Sigmoid colon (tissue), 7 donors: Measurements from ENCODE around the gene NECTIN1. TPM values are rescaled to one million over a fixed set of nuclear protein-coding genes. Genes with fewer than 3 reads are reported as not detected.
A peak's percentile ranks its signal among the peaks of the same experiment; 100 is the strongest.

Experiments used
- DNase-seq: peaks from one replicate; pipeline ENCODE4 v3.0.0-alpha.2; 2019
- H3K27ac ChIP-seq, 4 donors: fragments of 200-600 bp; sonication (generic); one replicate each; pipeline ENCODE4 v1.5.1; 2016 to 2019; ENCODE audit warnings: mild to moderate bottlenecking in 1 of 4
- H3K27me3 ChIP-seq, 3 donors: fragments of 200-600 bp; sonication (generic); one replicate each; pipeline ENCODE4 v1.5.1; 2019; ENCODE audit warnings: mild to moderate bottlenecking in 1 of 3
- H3K36me3 ChIP-seq, 4 donors: fragments of 200-600 bp; sonication (generic); one replicate each; pipeline ENCODE4 v1.5.1; 2016 to 2019
- H3K4me1 ChIP-seq, 4 donors: fragments of 200-600 bp; sonication (generic); one replicate each; pipeline ENCODE4 v1.5.1; 2017 to 2019
- H3K4me3 ChIP-seq, 4 donors: fragments of 200-600 bp; sonication (generic); one replicate each; pipeline ENCODE4 v1.5.1; 2017 to 2019; ENCODE audit warnings: mild to moderate bottlenecking in 2 of 4, moderate library complexity in 1 of 4
- H3K9me3 ChIP-seq, 4 donors: fragments of 200-600 bp in 3 of 4; sonication (generic) in 3 of 4; one replicate each; pipeline versions ENCODE4 v1.5.1 to v1.6.1; 2013 to 2019
- CTCF ChIP-seq, 4 experiments: fragments of 450-650 bp in 3 of 4; fragments of 200-600 bp in 1 of 4; IDR thresholded peaks; one replicate each; pipeline ENCODE4 v1.5.1; 2016 to 2019; ENCODE audit warnings: antibody characterized with exemption in 4 of 4, mild to moderate bottlenecking in 3 of 4, moderate library complexity in 2 of 4
- EP300 ChIP-seq, 4 donors: sonication (generic); formaldehyde crosslinking; IDR thresholded peaks; one replicate each; pipeline ENCODE4 v1.6.1; 2017; ENCODE audit warnings: antibody characterized with exemption in 4 of 4
- POLR2A ChIP-seq, 2 donors: fragments of 450-650 bp; IDR thresholded peaks; one replicate each; pipeline ENCODE4 v1.6.1; 2016; ENCODE audit warnings: antibody characterized with exemption in 2 of 2, mild to moderate bottlenecking in 2 of 2, moderate library complexity in 2 of 2
- POLR2AphosphoS5 ChIP-seq, 4 donors: sonication (generic); formaldehyde crosslinking; IDR thresholded peaks; one replicate each; pipeline ENCODE4 v1.6.1; 2017; ENCODE audit warnings: antibody characterized with exemption in 4 of 4
- WGBS, 2 donors: extraction: QIAGEN DNeasy Blood & Tissue Kit; methylation state at CpG; one replicate each; pipeline ENCODE4 v1.1.7; 2013; 5-methylcytosine and 5-hydroxymethylcytosine counted together
- intact Hi-C: fragments of 100-400 bp; cut with DNase I; formaldehyde crosslinking; loops from one replicate; pipeline ENCODE4 v1.15.1; 2023
- polyA plus RNA-seq, 3 donors: library from polyadenylated mRNA; stranded (reverse); fragments of 200-250 nt; gene quantifications; one replicate each; pipeline ENCODE4 v1.2.3, GENCODE V29; 2013
- total RNA-seq, 4 donors: library from RNA; depleted of rRNA; stranded (reverse); fragments of >200 nt; gene quantifications; one replicate each; pipeline ENCODE4 v1.1.0, GENCODE V29; 2016
- donor health status: healthy with polysubstance abuse.
- donor health status: Bipolar disorder and iron deficiency.
- donor health status: healthy.

The NECTIN1 gene, protein sequence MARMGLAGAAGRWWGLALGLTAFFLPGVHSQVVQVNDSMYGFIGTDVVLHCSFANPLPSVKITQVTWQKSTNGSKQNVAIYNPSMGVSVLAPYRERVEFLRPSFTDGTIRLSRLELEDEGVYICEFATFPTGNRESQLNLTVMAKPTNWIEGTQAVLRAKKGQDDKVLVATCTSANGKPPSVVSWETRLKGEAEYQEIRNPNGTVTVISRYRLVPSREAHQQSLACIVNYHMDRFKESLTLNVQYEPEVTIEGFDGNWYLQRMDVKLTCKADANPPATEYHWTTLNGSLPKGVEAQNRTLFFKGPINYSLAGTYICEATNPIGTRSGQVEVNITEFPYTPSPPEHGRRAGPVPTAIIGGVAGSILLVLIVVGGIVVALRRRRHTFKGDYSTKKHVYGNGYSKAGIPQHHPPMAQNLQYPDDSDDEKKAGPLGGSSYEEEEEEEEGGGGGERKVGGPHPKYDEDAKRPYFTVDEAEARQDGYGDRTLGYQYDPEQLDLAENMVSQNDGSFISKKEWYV
- total RNA-seq (1 to 10 TPM in 3 of 4 donors, under 1 TPM in 1; 0.16 to 1.7 (median 1.1) TPM), polyA plus RNA-seq (10 to 100 TPM in 1 of 3 donors, 1 to 10 TPM in 2; 2.8 to 19.0 (median 6.6) TPM)

- peak within 1 kb of the TSS; percentile 56 to 83 (median 70) for H3K4me3 ChIP-seq
- DNase-seq = peak; percentile 93
- H3K27ac ChIP-seq = peak within 1 kb of the TSS; percentile 88 to 94 (median 90)
- peak in 1 of 2 donors; percentile 43 for TF ChIP-seq POLR2A (IDR thresholded peaks at IDR 0.05)
- no peak for TF ChIP-seq EP300 (IDR thresholded peaks at IDR 0.05)
- peak; percentile 76 to 92 (median 82) for TF ChIP-seq POLR2AphosphoS5 (IDR thresholded peaks at IDR 0.05)
- TF ChIP-seq CTCF (IDR thresholded peaks at IDR 0.05) = peak; percentile 75 to 98 (median 82)
- no peaks in the 10 kb centered on the region for H3K9me3 ChIP-seq
- peaks cover 0 to 34% (median 29%) of the 10 kb centered on the region in 4 donors for H3K4me1 ChIP-seq
- no peaks in the 10 kb centered on the region for H3K36me3 ChIP-seq
- intact Hi-C loops = loop anchor here (1.0 to 10.0 kb wide), 7 partner anchors 58 to 438 kb away; no protein-coding TSS in a partner anchor
- WGBS, 2 donors = 1% methylated on average over 128 of the region's 128 CpGs
- H3K27me3 ChIP-seq = no peaks in the 10 kb centered on the region
Observed at GRCh38 chr11:119728651-119729580, at the start of gene NECTIN1. Gene NECTIN1 (minus strand): TSS chr11:119729200. CDS start chr11:119728553, 647 bp downstream.

- WGBS, 2 donors = 74 to 81% methylated on average over 15 of the region's 15 CpGs
- no peaks in the 10 kb centered on the region for H3K36me3 ChIP-seq
- no peaks in the 10 kb centered on the region for H3K4me1 ChIP-seq
- no peaks in the 10 kb centered on the region for H3K9me3 ChIP-seq
- H3K27ac ChIP-seq = no peak overlapping the region
- DNase-seq = no peak
- TF ChIP-seq POLR2A (IDR thresholded peaks at IDR 0.05) (no peak), EP300 (IDR thresholded peaks at IDR 0.05) (no peak), CTCF (IDR thresholded peaks at IDR 0.05) (no peak), POLR2AphosphoS5 (IDR thresholded peaks at IDR 0.05) (no peak)
- intact Hi-C loops = no loop called here
- peaks cover 0 to 8% (median 0%) of the 10 kb centered on the region in 3 donors for H3K27me3 ChIP-seq
- no peak overlapping the region for H3K4me3 ChIP-seq
Observed at GRCh38 chr11:119778391-119779194, 49.6 kb upstream of the NECTIN1 start.

GRCh38 chr11:119777940-119778339, 48.9 kb upstream of the NECTIN1 start:
- no peaks in the 10 kb centered on the region for H3K9me3 ChIP-seq
- H3K4me1 ChIP-seq = no peaks in the 10 kb centered on the region
- peaks cover 0 to 8% (median 0%) of the 10 kb centered on the region in 3 donors for H3K27me3 ChIP-seq
- H3K36me3 ChIP-seq = no peaks in the 10 kb centered on the region
- 88 to 90% methylated on average over 10 of the region's 10 CpGs for WGBS, 2 donors
- no peak overlapping the region for H3K4me3 ChIP-seq
- no peak overlapping the region for H3K27ac ChIP-seq
- intact Hi-C loops = no loop called here
- TF ChIP-seq CTCF (IDR thresholded peaks at IDR 0.05) (no peak), POLR2AphosphoS5 (IDR thresholded peaks at IDR 0.05) (no peak), POLR2A (IDR thresholded peaks at IDR 0.05) (no peak), EP300 (IDR thresholded peaks at IDR 0.05) (no peak)
- no peak for DNase-seq

DNA sequence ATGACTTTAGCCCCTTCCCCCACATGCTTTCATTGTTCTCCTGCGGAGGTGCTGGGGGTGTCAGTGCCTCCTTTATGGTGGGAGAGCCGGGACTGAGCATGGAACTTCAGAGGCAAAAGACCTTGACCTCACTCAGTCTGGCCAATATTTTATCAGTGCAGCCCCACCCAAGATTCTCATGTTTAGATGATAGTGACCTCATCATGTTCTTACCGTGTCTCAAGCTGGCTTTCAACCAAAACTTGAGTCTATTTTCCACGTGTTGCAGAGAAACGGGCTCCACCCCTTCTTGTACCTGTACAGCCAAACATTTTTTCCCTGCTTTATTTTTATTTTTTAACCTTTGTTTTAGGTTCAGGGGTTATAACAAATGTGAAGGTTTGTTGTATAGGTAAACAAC, 47.7 kb upstream of the NECTIN1 start:
- no peaks in the 10 kb centered on the region for H3K4me1 ChIP-seq
- no peaks in the 10 kb centered on the region for H3K36me3 ChIP-seq
- DNase-seq = no peak
- 21 to 49% methylated on average over 5 of the region's 5 CpGs for WGBS, 2 donors
- TF ChIP-seq POLR2A (IDR thresholded peaks at IDR 0.05) = no peak
- no peak for TF ChIP-seq POLR2AphosphoS5 (IDR thresholded peaks at IDR 0.05)
- no peak for TF ChIP-seq EP300 (IDR thresholded peaks at IDR 0.05)
- no peak for TF ChIP-seq CTCF (IDR thresholded peaks at IDR 0.05)
- H3K27me3 ChIP-seq = peaks cover 0 to 12% (median 0%) of the 10 kb centered on the region in 3 donors
- H3K9me3 ChIP-seq = no peaks in the 10 kb centered on the region
- intact Hi-C loops = no loop called here
- H3K4me3 ChIP-seq = no peak overlapping the region
- no peak overlapping the region for H3K27ac ChIP-seq
